H7 (cell line): ENCODE results near the gene ENPP7. TPM values are rescaled to one million over a fixed set of nuclear protein-coding genes. Genes with fewer than 3 reads are reported as not detected.

Experiments
- DNase-seq: peaks from one replicate; pipeline ENCODE4 v3.0.0; 2012
- H3K27me3 ChIP-seq: 2 replicates; pipeline ENCODE4 v1.6.0; 2011; ENCODE audit warnings: mild to moderate bottlenecking, low read length; ENCODE audit not compliant: control insufficient read depth, insufficient read depth
- H3K36me3 ChIP-seq: replicated peaks from 2 replicates; pipeline ENCODE4 v1.5.1; 2011; ENCODE audit warnings: low read length; ENCODE audit not compliant: control insufficient read depth, insufficient read depth
- H3K4me3 ChIP-seq: 2 replicates; pipeline ENCODE4 v1.5.1; 2011; ENCODE audit warnings: low read depth, mild to moderate bottlenecking, control low read depth, low read length, moderate library complexity; ENCODE audit not compliant: insufficient read depth
- total RNA-seq: library from RNA; depleted of rRNA; stranded (reverse); fragments of >200 nt; shearing (Covaris generic); gene quantifications from 2 replicates; pipeline ENCODE4 v1.2.3, GENCODE V29; 2014; rRNA removed

The ENPP7 gene, protein sequence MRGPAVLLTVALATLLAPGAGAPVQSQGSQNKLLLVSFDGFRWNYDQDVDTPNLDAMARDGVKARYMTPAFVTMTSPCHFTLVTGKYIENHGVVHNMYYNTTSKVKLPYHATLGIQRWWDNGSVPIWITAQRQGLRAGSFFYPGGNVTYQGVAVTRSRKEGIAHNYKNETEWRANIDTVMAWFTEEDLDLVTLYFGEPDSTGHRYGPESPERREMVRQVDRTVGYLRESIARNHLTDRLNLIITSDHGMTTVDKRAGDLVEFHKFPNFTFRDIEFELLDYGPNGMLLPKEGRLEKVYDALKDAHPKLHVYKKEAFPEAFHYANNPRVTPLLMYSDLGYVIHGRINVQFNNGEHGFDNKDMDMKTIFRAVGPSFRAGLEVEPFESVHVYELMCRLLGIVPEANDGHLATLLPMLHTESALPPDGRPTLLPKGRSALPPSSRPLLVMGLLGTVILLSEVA
- not detected in 2 replicates for total RNA-seq

DNA sequence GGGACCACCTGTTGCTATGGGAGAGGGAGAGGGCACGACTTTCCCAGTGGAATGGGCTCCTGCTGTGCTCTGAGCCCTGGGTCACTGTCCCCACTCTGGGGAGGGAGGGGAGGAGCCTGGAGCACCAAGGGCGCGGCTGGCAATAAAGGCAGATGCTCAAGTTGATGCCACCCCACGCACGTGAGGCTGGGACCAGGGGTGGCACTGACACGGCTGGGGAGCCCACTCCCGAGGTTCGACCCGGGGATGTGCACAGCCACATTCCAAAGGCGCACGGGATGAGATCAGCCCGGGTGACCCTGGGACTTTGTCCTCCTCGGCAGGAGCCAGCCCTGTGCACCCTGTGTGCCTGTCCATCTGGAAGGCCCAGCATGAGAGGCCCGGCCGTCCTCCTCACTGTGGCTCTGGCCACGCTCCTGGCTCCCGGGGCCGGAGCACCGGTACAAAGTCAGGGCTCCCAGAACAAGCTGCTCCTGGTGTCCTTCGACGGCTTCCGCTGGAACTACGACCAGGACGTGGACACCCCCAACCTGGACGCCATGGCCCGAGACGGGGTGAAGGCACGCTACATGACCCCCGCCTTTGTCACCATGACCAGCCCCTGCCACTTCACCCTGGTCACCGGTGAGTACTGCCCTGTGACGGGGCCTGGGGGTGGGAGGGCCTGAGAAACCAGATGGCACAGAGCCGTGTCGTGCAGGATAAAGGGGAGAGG lies at the start of gene ENPP7:
TSS of gene ENPP7 (plus strand) at position 175 of the 715 bp plus-strand sequence. CDS start at position 372, 197 bp downstream.
- Histone ChIP-seq H3K4me3 (no peak within 1 kb of the TSS), H3K36me3 (no peaks in the 10 kb centered on the region), H3K27me3 (no peaks in the 10 kb centered on the region)
- DNase-seq, result peak; percentile 27

DNA sequence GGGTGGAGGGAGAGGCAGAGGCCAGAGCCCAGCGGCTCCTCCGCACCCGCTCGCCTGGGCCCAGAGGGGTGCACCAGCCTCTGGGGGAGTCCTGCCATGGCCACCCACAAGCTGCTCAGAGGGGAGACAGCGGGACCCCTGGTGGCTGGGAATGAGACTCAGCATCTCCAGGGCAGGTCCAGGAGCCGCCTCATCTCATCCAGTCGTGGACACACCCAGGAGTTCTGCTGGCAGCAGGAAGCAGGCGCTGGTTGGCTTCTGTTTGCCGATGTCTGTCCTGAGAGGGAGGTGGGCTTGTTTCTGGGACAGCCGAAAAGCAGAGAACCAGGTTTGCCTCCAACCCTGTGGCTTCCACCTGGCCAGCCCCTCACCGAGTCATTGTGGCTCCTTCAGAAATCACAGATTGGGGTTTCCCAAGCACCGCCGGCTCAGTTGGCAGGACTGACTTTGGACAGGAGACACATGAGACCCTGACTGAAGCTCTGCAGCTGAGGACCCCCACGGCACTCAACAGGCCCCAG lies 49.6 kb upstream of the ENPP7 start:
- no peak overlapping the region for H3K4me3 ChIP-seq
- H3K27me3 ChIP-seq, result no peaks in the 10 kb centered on the region
- no peaks in the 10 kb centered on the region for H3K36me3 ChIP-seq
- peak; percentile 71 for DNase-seq

DNA sequence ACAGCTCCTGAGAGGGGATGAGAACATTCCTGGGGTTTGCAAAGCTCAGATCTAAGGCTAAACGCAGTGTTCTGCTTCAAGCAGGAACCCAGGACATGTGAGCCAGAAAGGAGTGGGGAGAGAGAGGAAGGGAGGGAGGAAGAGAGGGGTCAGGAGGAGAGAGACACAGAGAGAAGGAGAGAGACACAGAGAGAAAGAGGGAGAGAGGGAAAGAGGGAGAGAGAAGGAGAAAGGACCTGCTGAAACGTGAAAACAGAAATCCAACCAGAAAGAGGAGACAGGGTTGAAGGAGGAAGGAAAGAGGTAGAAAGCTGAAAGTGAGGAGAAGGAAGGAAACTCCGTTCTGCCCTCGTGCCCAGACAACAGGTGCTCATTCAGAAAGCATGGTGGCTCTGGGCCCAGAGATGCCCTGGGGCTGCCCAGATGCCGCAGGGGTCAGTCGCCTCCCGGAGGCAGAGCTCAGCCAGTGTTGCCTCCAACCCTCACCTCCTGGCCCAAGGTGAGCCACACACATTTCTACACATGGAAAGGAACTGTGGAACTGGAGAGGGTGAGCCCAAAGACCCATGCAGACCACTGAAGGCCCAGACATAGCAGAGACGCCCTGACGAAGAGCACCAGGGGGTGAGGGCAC lies 49.0 kb upstream of the ENPP7 start:
- H3K27me3 ChIP-seq, result no peaks in the 10 kb centered on the region
- H3K36me3 ChIP-seq, result no peaks in the 10 kb centered on the region
- H3K4me3 ChIP-seq, result no peak overlapping the region
- DNase-seq, result peak; percentile 48

DNA sequence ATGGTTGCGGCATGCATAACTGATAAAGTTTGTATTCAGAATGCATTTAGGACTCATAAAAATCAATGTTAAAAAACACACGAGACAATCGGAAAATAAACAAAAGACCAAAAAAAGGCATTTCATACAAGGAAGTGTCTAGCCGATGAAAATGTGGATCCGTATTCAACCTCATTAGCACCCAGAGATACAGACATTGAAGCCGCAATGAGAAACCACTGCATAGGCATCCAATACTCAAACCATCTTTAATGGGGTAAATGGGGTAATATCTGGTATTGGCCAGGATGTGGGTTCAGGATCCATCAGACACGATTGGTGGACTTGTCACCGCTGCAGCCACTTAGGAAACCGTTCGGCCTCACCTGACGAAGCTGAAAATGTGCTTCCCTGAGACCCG lies 47.4 kb upstream of the ENPP7 start:
- no peak overlapping the region for H3K4me3 ChIP-seq
- H3K27me3 ChIP-seq, result no peaks in the 10 kb centered on the region
- DNase-seq, result no peak
- no peaks in the 10 kb centered on the region for H3K36me3 ChIP-seq

DNA sequence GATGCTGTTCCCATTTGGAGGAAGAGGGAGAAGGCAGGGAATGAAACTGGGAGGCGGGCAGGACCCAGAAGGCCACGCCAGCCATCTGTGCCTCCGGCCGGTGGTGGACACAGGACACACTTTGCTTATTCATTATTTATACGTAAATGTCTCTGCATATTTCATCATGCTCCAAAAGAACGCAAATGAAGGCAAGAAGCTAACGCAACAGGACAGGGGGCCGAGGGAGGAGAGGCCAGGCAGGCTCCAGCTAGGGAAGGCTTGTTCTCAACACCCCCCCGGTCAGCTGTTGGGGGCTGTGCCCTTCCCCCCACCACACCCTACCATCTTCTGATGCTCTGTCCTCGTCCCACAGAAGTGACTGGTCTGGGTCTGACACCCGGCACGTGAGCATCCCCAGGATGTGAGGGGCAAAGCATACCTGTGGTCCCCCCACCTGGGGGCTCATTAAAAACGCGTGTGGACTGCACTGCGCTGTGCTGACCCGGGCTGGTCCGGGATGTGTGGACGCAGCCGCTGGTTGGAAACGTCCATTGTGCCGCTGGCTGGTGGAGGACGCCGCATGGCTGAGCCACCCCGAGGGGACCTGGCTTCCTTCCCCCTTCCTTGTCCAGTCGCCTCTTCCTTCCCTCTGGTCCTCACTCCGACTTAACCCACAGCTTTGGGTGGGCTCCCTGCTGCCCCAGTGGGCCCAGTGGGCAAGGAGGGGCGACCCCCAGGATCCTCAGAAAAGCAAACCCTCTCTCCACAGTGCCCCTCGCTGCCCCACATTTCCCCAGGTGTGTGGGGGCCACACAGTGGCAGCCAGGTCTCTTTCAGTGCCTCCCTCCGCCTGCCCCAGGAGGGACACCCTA lies 46.4 kb upstream of the ENPP7 start:
- DNase-seq, result peak; percentile 60
- H3K27me3 ChIP-seq, result no peaks in the 10 kb centered on the region
- no peak overlapping the region for H3K4me3 ChIP-seq
- no peaks in the 10 kb centered on the region for H3K36me3 ChIP-seq

DNA sequence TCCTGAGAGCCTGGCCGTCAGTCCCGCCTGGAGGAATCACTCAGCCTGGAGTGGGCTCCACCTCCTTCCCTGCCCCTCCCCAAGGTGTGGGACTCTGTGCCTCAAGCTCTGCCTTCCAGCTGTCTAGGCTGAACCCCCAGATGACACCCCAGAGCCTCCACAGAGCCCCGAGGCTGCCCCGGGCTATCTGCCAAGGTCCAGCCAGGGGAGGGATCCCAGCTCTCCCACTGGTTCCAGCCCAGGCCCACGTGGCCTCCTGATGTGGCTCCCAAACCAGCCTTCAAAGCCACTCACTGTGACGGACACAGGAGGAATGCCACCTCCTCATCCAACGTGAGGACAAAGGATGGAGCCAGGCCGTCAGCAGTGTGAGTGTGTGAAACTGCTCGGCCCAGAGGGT lies 45.6 kb upstream of the ENPP7 start:
- H3K27me3 ChIP-seq, result no peaks in the 10 kb centered on the region
- DNase-seq, result no peak
- no peak overlapping the region for H3K4me3 ChIP-seq
- H3K36me3 ChIP-seq, result no peaks in the 10 kb centered on the region

DNA sequence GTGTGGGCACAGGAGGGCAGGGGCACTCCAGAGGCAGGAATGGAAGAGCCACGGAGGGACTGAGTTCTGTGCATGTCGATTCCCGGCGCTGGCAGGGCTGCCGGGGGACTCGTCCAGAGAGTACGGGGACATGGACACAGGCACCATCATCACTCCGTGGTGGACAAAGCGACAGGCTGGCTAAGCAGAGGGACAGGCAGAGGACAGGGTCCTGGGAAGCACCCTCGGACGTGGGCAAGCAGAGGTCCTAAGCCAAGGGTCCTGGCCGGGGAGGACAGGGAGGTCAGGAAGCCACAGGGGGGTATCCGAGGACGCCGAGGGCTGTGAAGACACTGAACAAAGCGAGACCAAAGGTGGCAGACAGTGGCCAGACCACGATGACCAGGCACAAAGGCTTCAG lies 44.3 kb upstream of the ENPP7 start:
- no peaks in the 10 kb centered on the region for H3K27me3 ChIP-seq
- DNase-seq, result no peak
- no peak overlapping the region for H3K4me3 ChIP-seq
- no peaks in the 10 kb centered on the region for H3K36me3 ChIP-seq

DNA sequence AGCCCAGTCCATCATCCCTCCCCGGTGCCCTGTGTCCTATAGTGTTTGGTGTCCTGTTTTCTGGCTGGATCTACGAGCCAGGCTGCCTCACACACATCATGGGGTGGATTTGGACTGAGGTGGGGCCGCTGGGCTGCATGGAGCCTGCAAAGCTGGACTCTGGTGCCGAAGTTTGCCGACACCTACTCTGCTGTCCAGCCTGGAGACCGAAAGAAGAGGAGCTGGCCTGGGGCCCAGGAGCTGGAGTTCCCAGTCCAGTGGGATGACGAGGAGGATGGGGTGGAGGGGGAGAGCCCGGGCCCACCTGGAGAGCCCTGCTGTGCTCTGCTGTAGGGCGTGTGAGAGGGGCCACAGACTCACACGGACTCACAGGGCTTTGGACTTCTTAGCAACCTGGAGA lies 40.3 kb upstream of the ENPP7 start:
- Histone ChIP-seq H3K36me3 (no peaks in the 10 kb centered on the region), H3K4me3 (no peak overlapping the region), H3K27me3 (no peaks in the 10 kb centered on the region)
- no peak for DNase-seq

DNA sequence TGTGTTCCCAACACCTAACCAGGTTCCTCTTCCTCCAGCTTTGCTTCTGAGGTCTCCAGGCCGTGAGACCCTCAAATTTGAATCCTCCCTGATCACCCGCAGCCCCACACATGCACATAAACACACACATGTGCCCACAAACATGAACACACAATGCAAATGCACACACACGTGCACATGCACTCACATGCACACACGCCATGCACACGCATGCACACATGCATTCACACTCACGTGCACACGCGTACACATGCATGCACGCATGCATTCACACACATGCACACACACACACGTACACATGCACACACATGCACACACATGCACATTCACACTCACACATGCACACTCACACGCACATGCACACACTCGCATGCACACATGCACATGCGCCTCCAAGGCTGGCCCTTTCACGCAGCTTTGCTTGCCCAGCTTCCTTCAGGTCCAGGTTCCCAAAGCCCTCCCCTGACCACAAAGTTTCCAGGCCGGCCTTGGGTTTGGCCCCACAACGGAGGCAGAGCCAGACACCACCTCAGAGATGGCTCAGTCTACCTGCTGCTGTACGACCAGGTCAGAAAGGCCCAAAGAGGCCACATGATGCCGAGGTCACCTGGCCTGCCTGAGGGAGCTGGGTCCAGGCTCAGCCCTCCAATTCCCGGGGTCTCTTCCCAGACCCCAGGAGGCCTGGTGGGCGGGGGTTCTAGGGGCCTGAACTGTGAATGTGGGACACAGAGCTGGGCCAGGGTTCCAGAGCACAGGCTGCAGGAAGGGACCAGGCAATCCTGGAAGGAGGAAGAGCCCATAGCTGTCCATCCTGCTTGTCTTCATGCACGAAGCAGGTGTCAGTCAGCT lies 39.5 kb upstream of the ENPP7 start:
- H3K4me3 ChIP-seq, result no peak overlapping the region
- DNase-seq, result peak; percentile 59
- H3K27me3 ChIP-seq, result no peaks in the 10 kb centered on the region
- H3K36me3 ChIP-seq, result no peaks in the 10 kb centered on the region

DNA sequence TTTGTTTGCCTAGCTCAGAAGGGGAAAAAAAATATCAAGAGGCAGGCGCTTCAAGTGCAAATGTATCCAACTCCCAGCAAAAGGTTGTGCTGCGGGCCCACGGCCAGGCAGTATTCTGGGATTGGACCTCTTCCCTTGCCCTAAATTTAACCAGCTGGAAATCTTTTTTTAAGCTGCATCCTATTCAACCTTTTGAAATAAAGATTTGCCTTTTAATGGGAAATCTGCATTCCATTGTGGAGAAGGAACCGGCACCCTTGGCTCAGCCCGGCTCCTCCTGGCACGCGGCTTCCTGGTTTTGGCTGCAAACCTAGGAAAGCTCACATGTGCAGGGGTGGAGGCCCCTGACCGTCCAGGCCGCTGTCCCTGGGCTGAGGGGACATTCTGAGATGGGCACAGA lies 38.8 kb upstream of the ENPP7 start:
- DNase-seq, result peak; percentile 74
- H3K27me3 ChIP-seq, result no peaks in the 10 kb centered on the region
- no peak overlapping the region for H3K4me3 ChIP-seq
- H3K36me3 ChIP-seq, result no peaks in the 10 kb centered on the region

DNA sequence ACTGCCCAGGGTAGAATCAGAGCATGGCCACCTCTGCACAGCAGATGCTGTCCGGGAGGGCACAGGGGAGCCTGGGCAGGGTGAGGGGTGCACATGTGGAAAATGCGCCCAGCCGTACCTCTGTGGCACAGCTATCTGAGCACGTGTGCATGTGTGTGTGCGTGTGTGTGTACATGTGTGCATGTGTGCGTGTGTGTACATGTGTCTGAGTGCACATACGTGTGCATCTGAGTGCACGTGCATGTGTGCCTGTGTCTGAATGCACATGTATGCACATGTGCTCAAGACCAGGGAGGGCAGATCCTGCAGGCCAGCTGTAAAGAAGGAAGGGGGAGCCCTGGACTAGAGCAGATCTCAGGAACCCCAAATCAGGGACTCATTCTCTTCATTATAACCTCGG lies 37.3 kb upstream of the ENPP7 start:
- Histone ChIP-seq H3K27me3 (no peaks in the 10 kb centered on the region), H3K4me3 (no peak overlapping the region), H3K36me3 (no peaks in the 10 kb centered on the region)
- DNase-seq, result no peak

DNA sequence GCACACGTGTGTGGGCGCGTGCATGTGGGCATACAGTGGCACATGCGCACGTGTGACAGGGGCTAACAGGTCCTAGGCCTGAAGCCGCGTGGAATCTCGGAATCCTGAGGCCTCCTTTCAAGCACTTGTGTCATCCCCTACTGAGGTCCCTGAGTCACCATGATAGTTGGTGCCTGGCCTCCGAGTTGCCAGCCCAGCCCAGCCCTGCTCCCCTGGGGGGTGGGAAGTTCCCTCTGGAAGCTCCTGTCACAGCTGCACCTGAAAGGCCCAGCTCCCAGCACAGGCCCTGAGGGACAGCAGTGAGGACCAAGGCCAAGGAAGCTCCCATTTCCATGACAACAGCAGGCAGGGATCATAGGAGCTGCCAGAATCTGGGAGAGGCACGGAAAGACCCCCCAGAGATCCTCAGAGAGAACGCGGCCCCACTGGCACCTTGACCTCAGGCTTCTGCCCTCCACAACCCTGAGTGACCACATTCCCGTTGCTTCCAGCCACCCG lies 35.4 kb upstream of the ENPP7 start:
- Histone ChIP-seq H3K27me3 (no peaks in the 10 kb centered on the region), H3K36me3 (no peaks in the 10 kb centered on the region), H3K4me3 (no peak overlapping the region)
- peak; percentile 57 for DNase-seq
